Limb (tissue), 2 donors: ENCODE results near the gene DGKA.

Source experiments
- DNase-seq, 2 donors: peaks; one replicate each; pipeline ENCODE4 v3.0.0-alpha.2; 2016; ENCODE audit errors: extremely low spot score in 2 of 2

DGKA gene

DNA sequence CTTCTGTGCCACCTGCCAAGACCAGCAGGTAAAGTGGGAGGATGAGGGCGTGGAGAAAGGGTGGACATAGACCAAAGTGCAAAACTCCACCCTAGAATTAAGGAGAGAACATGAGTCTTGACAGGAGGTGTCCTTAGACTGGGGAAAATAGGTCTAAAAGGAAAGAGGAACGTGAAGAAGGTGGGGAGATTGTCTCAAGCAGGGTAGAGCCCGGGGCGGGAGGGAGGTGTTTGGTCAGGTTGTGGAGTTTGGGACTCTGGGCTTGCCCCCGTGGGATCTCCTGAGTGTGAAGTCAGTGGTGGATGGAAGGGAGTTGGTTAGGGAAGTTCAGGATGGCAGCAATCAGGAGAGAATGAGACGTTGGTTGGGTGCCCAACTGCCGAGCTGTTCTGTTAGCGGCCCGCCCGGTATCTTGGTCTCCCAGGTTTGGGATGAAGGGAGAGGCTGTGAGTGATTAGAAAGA, 386 bp downstream of the DGKA start:
- no peak for DNase-seq

DNA sequence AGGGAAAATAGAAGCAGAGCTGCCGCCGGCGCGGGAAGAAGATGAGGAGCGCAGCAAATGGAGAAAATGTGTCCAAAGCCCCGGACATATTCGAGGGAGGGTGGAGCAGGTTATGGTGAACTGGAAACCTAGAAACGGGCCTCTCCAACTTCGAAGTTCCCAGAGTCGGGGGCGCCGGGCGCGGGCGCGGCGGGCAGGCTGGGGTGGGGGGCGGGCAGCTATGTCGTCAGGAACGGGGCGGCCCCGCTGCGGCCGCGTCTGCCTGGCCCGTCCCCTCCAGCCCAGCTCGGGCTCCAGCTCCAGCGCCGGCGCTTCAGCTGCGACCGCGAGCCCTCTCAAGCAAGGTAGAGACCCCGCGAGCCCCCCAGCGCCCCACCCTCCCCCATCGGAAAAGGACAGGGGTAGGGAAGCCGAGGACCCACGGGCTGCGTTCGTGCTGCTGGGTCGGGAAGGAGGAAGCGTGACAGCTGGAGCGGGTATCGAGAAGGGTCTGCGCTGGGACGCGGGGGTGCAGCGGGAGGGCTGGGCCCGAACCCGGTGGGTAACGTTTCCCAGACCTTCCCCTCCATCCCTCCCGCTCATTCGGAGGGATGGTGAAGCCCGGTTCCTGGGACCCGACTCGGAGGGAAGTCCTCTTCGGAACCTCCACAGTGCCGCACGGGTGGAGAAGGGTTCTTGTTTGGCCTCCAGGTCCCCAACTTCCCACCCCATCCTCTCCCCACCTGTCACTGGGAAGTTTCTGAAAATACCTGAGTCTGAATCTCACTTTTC, 1.0 kb downstream of the DGKA start:
- peak; percentile 62 to 83 for DNase-seq

DNA sequence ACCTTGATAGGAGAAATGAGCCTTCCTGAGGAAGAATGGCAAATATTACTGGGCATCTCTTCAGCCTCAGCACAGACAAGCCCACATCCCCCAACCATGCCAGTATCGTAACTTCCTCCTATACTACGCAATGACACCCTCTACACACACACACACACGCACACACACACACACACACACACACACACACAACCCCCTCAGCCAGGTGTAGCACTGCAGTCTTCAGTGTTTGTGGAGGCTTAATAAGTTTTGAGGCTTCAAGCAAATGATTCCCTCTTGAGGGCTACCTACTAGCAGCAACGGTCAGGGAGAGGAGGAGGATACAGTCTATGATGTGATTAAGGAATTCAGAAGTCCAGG, 1.6 kb downstream of the DGKA start:
- DNase-seq = peak in 1 of 2 donors; percentile 57

DNA sequence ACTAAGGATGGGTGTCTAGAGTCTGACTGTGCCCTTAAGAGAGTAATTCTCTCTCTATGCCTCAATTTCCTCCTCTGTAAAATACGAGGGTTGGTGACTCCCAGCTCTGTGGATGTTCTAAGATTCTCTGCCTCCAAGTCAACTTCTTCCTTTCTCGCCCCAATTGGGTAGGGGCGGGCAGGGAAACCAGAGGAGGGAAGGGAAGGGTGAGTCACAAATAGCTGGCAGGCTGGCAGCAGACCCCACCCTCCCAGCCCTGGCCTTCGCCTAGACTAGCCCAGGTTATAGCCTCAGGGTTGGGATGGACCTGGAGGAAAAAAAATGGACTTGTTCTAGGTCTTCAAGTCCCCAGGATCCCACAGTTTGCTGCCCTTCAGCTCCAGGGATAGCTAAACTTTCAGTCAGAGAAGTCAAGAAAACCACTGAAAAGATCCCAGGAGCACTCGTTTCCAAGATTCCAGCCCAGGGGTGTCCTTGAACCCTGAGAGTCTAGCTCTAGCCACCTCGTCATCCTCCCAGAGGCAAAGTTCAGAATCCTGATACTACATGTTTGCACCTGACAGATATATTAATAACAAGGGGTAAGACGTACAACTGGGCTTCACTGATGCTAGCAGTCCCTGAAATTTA, 2.3 kb downstream of the DGKA start:
- DNase-seq = peak in 1 of 2 donors; percentile 34

DNA sequence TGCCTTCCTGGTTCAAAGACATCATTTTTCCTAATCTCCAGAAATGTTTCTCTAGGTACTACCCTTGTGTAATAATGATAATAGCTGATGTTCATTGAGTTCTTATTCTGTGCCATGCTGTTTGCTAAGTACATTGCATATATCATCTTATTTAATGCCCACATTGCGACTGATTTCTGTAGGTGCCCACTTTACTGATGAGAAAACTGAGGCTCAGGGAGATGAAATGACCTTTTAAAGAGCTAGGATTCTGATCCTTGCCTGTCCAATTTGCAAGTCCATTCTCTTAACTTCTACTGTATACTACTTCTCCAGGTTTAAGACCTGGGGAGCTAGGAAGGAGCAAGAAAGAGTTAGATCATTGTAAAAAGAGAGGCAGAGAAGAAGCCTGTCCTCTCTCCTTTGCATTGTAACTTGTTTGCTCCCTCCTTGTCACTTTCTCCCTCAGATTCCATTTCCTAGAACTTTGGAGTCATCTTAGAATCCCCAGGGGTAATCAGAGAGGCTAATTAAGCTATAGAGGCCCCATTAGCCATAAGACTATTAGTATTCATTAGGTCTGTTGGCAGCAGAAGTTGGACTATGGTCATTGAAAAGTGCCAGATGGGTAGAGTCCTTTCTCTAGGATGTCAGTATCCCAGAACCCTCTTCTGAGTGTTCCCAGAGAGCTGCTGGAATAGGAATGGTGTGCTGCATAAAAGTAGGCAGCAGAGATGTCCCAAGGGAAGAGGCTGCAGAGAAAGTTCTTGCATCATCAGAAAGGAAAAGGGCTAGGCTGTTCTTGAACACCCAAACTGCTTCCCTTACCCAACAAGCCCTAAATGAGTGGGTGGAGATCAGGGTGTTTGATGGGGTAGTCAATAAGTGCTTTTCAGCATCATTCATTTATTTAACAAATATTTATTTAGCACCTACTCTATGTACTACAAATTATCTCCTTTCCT, 3.1 kb downstream of the DGKA start:
- no peak for DNase-seq

DNA sequence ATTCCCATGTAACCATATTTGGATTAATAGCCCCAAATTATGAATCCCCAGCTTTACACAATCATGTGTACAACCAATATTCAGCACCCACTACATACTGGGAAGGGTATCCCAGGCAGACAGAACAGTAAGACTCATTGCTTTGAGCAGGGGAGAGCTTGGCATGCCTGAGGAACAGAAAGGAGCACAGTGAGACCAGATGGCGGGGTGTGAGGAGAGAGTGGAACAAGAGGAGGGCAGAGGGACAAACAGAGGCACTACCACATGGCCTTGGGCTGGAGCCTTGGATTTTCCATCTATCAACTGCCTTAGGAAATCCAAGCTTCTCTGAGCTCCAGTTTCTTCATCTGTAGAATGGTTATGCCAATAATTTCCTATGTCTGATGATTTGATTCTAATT, 3.8 kb downstream of the DGKA start:
- no peak for DNase-seq

DNA sequence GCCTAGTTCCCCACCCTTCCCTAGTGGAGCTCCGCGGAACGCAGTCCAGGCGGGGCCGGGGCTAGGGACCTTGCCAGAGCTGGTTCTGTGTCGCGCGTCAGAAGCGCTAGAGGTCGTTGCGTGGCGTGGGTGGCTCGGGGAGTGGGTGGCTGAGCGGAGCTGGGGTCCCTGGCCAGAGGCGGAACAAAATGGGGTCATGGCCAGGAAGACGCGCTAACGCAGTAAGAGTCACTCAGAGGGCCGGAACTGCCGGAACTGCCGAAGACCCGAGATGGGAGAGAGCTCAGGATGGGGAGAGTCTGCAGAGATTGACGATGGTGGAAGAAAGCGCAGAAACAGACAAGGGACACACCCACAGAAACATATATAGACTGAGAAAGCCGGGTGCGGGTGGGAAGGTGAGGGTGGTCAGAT, 4.8 kb downstream of the DGKA start:
- DNase-seq = peak in 1 of 2 donors; percentile 34

DNA sequence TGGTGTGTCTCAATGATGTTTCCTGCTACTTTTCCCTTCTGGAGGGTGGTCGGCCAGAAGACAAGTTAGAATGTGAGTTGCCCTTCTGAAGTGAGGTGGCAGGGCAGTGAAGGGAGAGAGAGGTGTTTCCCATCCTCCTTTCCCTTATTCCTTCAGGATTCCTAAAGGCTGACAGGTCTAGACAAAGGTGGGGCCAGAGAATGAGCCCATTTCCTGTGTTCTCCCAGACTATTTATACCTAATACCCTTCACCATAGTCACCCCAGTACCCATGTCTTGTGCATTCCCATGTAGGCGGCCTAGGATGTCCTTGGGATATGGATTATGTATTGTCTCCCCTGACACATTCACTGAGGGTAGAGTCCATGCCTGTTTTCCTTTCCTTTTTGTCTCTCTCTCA, 7.0 kb downstream of the DGKA start:
- DNase-seq = no peak

DNA sequence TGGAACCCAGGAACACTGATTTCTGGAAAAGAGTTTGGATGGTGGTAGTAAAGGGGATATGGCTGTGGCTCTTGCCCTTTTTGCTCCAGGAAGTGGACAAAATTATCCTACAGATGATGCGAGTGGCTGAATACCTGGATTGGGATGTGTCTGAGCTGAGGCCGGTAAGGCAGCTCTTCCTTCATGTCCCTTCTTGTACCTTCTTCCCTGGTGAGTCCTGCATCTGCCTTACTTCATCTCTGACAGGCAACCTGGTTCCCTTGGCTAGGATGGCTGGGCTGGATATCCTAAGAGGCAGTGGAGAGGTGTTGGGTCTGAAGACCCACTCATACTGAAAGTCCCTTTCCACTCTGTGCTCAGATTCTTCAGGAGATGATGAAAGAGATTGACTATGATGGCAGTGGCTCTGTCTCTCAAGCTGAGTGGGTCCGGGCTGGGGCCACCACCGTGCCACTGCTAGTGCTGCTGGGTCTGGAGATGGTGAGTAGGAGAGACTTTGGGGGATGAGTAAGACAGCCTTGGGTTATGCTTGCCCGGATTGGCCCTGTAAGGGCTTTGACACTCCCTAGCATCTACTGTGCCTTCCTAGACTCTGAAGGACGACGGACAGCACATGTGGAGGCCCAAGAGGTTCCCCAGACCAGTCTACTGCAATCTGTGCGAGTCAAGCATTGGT, 8.0 kb downstream of the DGKA start:
- DNase-seq = no peak

DNA sequence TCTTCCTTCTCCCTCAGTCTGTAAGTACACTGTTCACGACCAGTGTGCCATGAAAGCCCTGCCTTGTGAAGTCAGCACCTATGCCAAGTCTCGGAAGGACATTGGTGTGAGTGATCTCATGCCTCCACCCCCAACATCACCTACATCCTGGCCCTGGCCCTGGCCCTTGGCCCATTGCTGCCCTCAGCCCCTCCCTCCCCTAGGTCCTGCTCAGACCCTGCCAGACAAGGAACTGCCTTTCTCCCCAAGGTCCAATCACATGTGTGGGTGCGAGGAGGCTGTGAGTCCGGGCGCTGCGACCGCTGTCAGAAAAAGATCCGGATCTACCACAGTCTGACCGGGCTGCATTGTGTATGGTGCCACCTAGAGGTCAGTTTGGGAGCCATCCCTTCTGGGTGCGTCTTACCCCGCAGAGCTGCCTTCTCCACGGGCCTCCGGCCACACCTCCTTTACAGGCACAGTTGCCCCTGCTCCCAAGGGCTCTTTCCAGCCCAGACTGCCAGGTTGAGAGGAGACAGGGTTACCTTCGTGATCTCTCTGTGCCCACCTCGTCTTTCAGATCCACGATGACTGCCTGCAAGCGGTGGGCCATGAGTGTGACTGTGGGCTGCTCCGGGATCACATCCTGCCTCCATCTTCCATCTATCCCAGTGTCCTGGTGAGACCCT, 9.2 kb downstream of the DGKA start:
- peak; percentile 87 to 89 for DNase-seq

DNA sequence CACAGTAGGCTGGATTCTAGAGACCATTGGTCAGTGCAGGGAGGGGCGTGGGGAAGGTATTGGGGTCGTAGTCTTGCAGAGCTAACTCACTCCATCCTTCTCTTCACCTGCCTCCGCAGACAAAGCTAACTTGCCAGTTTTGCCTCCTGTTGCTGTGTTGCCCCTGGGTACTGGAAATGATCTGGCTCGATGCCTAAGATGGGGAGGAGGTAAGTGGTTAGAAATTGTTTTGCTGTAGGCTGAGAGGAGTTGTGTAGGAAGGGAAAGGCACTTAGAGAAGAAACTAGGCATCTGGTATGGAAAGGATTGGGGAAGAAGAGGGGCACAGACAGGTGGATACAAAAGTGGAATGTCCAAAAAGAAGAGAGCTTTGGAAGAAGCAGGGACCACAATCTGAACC, 11.1 kb downstream of the DGKA start:
- DNase-seq = no peak

DNA sequence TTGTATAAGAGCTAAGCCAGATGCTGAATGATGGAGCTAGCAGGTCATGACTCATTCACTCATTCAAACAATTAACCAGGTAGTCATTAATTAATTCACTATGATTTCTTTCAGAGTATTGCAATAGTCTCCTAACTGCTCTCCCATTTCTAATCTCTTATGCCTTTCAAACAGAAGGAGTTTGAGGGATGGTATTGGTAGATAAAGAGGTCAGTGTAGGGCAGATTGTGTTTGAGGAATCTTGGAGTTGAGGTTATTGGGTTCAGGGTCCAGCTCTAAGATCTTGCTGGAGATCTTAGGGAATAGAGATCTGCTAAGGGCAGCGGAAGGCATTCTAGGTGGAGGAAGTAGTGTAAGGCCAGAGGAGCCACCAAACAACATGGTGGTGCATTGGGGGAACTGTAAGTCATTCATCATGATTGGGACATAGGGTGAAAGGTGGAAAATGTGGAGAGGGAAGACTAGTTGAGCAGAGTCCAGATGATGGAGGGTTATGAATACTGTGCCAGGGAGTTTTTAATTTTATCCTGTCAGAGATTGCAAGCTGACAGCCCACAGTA, 11.7 kb downstream of the DGKA start:
- no peak for DNase-seq

DNA sequence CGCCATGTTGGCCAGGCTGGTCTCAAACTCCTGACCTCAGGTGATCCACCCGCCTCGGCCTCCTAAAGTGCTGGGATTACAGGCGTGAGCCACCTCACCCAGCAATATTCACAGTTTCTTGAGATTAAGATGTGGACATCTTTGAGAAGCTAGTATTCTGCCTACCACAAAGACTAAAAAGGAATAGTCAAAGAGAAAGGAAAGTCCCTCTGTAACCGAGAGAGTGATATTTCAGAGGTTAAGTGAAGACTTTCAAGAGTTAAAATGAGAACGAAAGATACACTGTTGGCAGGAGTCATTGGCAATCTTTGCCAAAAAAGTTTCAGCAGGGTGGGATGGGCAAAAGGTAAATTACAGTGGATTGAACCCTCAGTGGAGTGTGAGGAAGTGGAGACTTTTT, 15.6 kb downstream of the DGKA start:
- no peak for DNase-seq

DNA sequence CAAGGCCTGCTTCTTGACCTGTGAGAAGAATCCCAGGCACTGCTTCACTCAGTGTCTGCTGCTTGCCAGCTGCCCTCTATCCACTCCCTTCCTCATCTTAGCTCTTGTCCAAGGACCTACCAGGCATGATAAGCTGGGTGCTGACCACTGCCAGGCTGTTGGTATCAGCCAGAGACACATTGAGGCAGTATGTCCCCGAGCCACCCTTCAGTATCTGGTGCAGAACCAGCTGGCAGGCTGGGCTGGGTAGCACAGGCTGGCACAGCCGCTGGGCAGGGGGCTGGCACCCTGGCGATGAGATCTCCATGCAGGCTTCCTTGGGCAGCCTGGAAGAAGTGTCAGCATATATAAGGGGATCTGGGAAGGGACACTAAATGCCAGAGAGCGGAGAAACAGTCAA, 24.4 kb downstream of the DGKA start:
- no peak for DNase-seq

DNA sequence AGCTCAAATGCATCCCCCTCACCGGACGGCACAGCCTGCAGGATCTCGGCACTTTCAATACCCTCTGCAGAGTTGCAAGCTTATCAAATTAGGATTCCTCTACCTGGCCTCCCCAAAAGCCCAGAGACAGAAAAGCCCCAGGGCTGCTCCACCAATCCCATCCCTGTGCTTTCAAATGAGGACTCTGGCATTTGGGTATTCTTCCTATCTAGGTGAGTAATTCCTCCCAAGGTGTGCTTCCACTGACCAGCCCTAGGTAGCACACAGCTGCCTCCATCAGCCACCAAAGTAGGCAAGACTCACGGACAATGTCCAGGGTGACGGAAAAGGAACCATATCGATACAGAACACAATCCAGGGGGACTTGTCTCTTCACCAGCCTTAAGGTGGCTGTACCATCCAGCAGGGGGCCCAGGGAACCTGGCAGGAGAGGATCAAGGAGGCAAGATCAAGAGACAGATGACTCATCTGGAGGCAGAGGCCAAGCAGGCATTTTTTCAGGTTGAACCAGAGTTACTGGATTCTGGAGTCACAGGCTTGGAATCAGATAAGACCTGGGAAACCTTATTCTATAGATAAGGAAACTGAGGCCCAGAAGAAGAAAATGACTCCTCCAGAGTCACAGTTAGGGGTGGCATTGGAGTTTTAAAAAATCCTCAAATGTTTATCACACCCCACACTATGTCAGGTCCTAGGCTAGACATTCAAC, 25.0 kb downstream of the DGKA start:
- no peak for DNase-seq

DNA sequence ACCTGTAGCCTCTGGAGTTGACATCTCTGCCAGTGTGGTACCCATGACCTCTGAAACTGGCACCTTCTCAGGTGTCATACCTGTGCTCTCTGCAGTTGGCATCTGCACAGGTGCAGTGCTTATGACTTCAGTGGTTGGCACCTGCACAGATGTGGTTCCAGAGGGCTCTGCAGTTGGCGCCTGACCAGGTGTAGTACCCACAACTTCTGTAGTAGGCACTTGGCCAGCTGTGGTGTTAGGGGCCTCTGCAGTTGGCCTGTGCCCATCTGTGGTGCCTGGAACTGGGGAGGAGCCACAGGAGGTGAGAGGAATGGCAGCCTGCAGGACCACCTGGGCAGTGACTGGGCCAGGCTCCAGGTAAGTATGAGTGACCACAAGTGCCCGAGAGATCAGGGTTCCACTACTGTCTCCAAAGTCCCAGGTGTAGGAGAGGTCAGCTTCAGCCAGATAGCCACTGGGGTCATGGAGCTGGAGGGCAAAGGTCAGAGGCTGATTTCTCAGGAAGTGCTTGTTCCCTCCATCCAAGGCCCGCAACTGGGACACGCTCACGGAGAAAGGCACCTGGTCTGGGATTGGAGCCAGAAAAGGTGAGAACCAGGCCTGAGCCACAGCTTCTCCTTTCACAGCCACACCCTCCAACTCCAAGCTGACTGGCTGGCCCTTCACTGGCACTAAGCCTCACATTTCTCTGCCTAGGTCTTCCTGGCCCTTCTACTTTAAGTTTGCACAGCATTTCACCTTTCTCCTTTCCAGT, 26.3 kb downstream of the DGKA start:
- no peak for DNase-seq

DNA sequence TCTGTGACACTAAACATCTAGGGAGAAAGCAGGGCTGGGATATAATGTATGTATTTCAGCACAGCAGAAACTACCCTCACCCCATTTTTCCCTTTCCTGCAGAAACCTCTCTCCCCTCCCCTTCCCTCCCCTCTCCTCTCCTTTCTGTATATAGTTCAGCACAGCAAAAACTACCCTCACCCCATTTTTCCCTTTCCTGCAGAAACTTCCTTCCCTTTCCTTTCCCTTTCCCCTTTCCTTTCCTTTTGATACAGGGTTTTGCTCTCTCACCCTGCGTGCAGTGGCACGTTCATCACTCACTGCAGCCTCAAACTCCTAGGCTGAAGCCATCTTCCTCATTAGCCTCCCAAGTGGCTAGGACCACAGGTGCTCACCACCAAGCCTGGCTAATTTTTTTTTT, 32.8 kb downstream of the DGKA start:
- no peak for DNase-seq

DNA sequence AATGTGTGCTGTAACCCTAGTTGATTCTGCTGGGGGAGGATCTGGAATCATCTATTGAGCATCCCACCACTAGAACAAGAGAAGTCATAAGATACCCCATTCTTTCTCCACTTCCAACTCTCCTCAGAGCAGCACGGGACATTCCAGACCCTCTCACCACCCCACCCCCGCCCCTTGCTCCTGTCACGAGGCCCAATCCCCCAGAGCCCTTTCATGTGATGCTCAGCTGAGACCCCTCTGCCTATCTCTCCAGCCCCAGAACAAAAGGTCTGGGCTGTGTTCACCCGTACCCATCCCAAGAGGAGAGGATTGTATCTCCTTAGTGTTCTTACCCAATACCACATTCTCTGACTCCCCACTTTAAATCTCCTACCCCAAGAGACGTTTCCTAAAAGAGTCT, 34.3 kb downstream of the DGKA start:
- no peak for DNase-seq

DNA sequence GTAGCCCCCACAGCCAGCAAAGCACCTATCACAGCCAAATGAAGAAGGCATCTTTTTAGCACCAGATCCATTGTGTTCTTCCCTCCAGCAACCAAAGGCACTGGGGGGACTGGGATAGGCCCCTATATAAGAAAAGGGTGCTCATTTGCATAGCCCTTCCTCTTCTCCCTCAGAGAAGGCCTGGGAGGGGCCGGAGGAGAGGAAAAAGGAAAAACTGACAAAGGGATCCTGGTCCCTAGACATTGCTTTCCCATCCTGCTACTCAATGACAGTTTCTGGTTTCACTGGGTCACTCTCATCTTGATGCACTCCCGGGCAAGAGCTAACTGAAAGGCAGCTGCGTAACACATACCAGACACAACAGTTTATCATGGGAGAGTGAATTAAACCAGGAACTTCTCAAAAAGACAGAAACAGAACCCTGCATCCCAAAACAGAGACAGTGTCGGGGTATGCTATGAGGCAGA, 35.0 kb downstream of the DGKA start, which contains the start of gene PMEL:
PMEL (minus strand) TSS at position 102 of the 467 bp plus-strand sequence; CDS start at position 71, 31 bp downstream.
- DNase-seq = no peak
